ENCODE results near the gene PLEKHG1.

DNA sequence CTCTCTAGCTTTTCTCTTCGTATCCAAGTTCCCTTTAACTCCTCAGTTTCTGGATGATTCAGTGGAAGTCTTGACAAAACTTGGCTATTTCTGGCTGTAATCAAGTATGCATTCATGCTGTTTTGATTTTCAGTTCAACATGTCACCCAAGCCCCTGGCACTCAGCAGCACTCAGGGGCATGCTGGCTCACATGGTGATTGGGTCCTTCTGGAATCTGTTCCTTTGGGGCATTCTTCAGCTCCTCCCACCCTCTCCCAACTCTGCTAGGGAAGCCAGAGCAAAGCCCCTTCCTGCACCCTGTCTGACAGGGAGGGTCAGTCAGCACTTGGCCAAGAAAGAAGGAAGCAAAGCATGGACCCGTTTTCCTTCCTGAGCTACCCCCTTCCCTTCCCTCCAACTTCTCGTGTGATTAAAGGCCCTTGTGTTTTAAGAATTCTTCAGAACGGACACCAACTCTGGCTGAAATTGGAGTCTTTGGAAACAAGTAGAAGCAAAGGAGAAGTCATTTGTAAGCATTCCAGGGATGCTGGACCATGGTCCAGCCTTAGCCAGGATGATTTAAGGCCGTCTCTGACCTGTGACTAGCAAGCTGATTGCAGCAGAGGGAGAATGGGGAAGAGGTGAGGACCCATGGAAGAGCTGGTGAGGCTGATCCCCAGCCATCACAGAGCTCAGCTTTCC, 7.1 kb downstream of the PLEKHG1 start:
- TF ChIP-seq, protein P1, sequence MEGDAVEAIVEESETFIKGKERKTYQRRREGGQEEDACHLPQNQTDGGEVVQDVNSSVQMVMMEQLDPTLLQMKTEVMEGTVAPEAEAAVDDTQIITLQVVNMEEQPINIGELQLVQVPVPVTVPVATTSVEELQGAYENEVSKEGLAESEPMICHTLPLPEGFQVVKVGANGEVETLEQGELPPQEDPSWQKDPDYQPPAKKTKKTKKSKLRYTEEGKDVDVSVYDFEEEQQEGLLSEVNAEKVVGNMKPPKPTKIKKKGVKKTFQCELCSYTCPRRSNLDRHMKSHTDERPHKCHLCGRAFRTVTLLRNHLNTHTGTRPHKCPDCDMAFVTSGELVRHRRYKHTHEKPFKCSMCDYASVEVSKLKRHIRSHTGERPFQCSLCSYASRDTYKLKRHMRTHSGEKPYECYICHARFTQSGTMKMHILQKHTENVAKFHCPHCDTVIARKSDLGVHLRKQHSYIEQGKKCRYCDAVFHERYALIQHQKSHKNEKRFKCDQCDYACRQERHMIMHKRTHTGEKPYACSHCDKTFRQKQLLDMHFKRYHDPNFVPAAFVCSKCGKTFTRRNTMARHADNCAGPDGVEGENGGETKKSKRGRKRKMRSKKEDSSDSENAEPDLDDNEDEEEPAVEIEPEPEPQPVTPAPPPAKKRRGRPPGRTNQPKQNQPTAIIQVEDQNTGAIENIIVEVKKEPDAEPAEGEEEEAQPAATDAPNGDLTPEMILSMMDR (IDR thresholded peaks at IDR 0.05) = no peak
- TF ChIP-seq, protein P2, sequence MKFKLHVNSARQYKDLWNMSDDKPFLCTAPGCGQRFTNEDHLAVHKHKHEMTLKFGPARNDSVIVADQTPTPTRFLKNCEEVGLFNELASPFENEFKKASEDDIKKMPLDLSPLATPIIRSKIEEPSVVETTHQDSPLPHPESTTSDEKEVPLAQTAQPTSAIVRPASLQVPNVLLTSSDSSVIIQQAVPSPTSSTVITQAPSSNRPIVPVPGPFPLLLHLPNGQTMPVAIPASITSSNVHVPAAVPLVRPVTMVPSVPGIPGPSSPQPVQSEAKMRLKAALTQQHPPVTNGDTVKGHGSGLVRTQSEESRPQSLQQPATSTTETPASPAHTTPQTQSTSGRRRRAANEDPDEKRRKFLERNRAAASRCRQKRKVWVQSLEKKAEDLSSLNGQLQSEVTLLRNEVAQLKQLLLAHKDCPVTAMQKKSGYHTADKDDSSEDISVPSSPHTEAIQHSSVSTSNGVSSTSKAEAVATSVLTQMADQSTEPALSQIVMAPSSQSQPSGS (CRISPR knock-in tag; IDR thresholded peaks at IDR 0.05; ENCODE audit: borderline replicate concordance, low read depth) = no peak
- TF ChIP-seq, protein P3, sequence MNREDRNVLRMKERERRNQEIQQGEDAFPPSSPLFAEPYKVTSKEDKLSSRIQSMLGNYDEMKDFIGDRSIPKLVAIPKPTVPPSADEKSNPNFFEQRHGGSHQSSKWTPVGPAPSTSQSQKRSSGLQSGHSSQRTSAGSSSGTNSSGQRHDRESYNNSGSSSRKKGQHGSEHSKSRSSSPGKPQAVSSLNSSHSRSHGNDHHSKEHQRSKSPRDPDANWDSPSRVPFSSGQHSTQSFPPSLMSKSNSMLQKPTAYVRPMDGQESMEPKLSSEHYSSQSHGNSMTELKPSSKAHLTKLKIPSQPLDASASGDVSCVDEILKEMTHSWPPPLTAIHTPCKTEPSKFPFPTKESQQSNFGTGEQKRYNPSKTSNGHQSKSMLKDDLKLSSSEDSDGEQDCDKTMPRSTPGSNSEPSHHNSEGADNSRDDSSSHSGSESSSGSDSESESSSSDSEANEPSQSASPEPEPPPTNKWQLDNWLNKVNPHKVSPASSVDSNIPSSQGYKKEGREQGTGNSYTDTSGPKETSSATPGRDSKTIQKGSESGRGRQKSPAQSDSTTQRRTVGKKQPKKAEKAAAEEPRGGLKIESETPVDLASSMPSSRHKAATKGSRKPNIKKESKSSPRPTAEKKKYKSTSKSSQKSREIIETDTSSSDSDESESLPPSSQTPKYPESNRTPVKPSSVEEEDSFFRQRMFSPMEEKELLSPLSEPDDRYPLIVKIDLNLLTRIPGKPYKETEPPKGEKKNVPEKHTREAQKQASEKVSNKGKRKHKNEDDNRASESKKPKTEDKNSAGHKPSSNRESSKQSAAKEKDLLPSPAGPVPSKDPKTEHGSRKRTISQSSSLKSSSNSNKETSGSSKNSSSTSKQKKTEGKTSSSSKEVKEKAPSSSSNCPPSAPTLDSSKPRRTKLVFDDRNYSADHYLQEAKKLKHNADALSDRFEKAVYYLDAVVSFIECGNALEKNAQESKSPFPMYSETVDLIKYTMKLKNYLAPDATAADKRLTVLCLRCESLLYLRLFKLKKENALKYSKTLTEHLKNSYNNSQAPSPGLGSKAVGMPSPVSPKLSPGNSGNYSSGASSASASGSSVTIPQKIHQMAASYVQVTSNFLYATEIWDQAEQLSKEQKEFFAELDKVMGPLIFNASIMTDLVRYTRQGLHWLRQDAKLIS (CRISPR knock-in tag; IDR thresholded peaks at IDR 0.05; ENCODE audit: borderline replicate concordance) = no peak
- TF ChIP-seq, protein P4, sequence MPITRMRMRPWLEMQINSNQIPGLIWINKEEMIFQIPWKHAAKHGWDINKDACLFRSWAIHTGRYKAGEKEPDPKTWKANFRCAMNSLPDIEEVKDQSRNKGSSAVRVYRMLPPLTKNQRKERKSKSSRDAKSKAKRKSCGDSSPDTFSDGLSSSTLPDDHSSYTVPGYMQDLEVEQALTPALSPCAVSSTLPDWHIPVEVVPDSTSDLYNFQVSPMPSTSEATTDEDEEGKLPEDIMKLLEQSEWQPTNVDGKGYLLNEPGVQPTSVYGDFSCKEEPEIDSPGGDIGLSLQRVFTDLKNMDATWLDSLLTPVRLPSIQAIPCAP (CRISPR knock-in tag; IDR thresholded peaks at IDR 0.05) = no peak
- TF ChIP-seq, protein P5, sequence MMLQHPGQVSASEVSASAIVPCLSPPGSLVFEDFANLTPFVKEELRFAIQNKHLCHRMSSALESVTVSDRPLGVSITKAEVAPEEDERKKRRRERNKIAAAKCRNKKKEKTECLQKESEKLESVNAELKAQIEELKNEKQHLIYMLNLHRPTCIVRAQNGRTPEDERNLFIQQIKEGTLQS (CRISPR knock-in tag; conservative IDR thresholded peaks at IDR 0.05) = no peak
- TF ChIP-seq, protein P6, sequence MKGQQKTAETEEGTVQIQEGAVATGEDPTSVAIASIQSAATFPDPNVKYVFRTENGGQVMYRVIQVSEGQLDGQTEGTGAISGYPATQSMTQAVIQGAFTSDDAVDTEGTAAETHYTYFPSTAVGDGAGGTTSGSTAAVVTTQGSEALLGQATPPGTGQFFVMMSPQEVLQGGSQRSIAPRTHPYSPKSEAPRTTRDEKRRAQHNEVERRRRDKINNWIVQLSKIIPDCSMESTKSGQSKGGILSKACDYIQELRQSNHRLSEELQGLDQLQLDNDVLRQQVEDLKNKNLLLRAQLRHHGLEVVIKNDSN (CRISPR knock-in tag; IDR thresholded peaks at IDR 0.05) = no peak

Data from WTC11 (cell line).